Measurements from ENCODE around the gene MDM1. TPM values are rescaled to one million over a fixed set of nuclear protein-coding genes. Genes with fewer than 3 reads are reported as not detected.

MDM1 gene
- total RNA-seq, 1 experiment from 2014 or later, result 10.6 TPM

- Histone ChIP-seq H4K91ac (ENCODE audit: insufficient read length, low read depth, low read length) (no peak overlapping the region), H2BK5ac (ENCODE audit: insufficient read length, low read length) (no peak overlapping the region), H3K56ac (ENCODE audit: insufficient read length, low read depth, low read length) (no peak overlapping the region), H2BK120ac (ENCODE audit: low read depth, low read length, poor library complexity, severe bottlenecking) (no peak overlapping the region), H3K4me1 (ENCODE audit: insufficient read depth, low read length) (no peaks in the 10 kb centered on the region), H4K8ac (replicated peaks; ENCODE audit: insufficient read length, low read depth, low read length) (no peak overlapping the region), H3K23ac (ENCODE audit: insufficient read length, low read depth, low read length) (no peak overlapping the region), H3K79me2 (ENCODE audit: insufficient read depth, low read length) (0 out of 2 replicates have a peak, but pooled peaks cover 2% of the 10 kb centered on the region), H3K79me1 (ENCODE audit: insufficient read depth, low read depth, low read length, poor library complexity, severe bottlenecking) (no peaks in the 10 kb centered on the region), H3K9me3 (ENCODE audit: control insufficient read depth, low read depth, low read length) (no peaks in the 10 kb centered on the region), H4K20me1 (ENCODE audit: control insufficient read depth, insufficient read depth, insufficient read length) (no peaks in the 10 kb centered on the region), H3K4ac (ENCODE audit: low read depth, low read length) (no peak overlapping the region), H3K23me2 (ENCODE audit: insufficient read length, low read depth, low read length, poor library complexity, severe bottlenecking) (no peaks in the 10 kb centered on the region), H3K27ac (ENCODE audit: insufficient read length, low read depth, low read length) (no peak overlapping the region), H4K5ac (ENCODE audit: insufficient read length, low read depth, low read length) (no peak overlapping the region), H3K14ac (ENCODE audit: insufficient read depth, low read length) (no peak overlapping the region), H2AFZ (ENCODE audit: low read length) (no peak overlapping the region), H3T11ph (ENCODE audit: low read length) (no peak overlapping the region), H3K27me3 (ENCODE audit: insufficient read depth, low read length) (no peaks in the 10 kb centered on the region), H3K18ac (ENCODE audit: insufficient read length, low read depth, low read length) (no peak overlapping the region), H2BK12ac (ENCODE audit: insufficient read length, low read depth, low read length) (no peak overlapping the region), H3K9ac (ENCODE audit: extremely low read depth, insufficient read length, low read length) (no peak overlapping the region), H2BK20ac (ENCODE audit: low read depth, low read length, poor library complexity, severe bottlenecking) (no peak overlapping the region), H3K4me2 (ENCODE audit: insufficient read depth, insufficient read length, low read length) (no peak overlapping the region), H2AK5ac (ENCODE audit: insufficient read length, low read length) (no peak overlapping the region), H2BK15ac (ENCODE audit: low read depth, low read length) (no peak overlapping the region)
- H3K9me3 Mint-ChIP-seq, result no peaks in the 10 kb centered on the region
- TF ChIP-seq CTCF (conservative IDR thresholded peaks at IDR 0.05), result no peak
- H3K4me3 Mint-ChIP-seq, result no peak overlapping the region
- no peak for DNase-seq
- no CpG with 5 or more reads among the region's 3 CpGs for WGBS (ENCODE audit: extremely low coverage, insufficient read length, low lambda C conversion rate)
- H3K27ac Mint-ChIP-seq, result no peak overlapping the region
- H3K36me3 Mint-ChIP-seq (ENCODE audit: insufficient read depth in 1 of 3, low read depth in 3 of 3), result no peaks in the 10 kb centered on the region; a peak in 1 of 7 replicates
- peaks cover 19 to 20% of the 10 kb centered on the region in 2 experiments for H3K4me1 Mint-ChIP-seq
- H3K27me3 Mint-ChIP-seq (ENCODE audit: low read depth), result peaks cover 1% of the 10 kb centered on the region; the same call in 1 of the 2 replicates
Measured at GRCh38 chr12:68377881-68378280, 45.7 kb upstream of the MDM1 start.

All from H9 (cell line).